Loucy (cell line): ENCODE measurements around the gene DBN1.

ENCODE experiments used
- H2AFZ ChIP-seq: fragments of 200-600 bp; sonication (generic); 2 replicates; pipeline ENCODE4 v1.6.0; 2016; ENCODE audit warnings: antibody characterized with exemption, mild to moderate bottlenecking, low read length, moderate library complexity
- H3F3A ChIP-seq: fragments of 200-600 bp; 2 replicates; pipeline ENCODE4 v1.6.0; 2016; ENCODE audit warnings: antibody characterized with exemption, low read depth, mild to moderate bottlenecking
- H3K27me3 ChIP-seq: fragments of 200-600 bp; sonication (generic); 2 replicates; pipeline ENCODE4 v1.6.1; 2014; ENCODE audit warnings: low read length, mild to moderate bottlenecking; ENCODE audit not compliant: insufficient read depth, poor library complexity, severe bottlenecking
- H3K36me3 ChIP-seq: fragments of 200-600 bp; sonication (generic); 2 replicates; pipeline ENCODE4 v1.6.1; 2016; ENCODE audit warnings: low read length; ENCODE audit not compliant: insufficient read depth
- H3K4me1 ChIP-seq: fragments of 200-600 bp; sonication (generic); 2 replicates; pipeline ENCODE4 v1.5.1; 2014; ENCODE audit warnings: low read length, mild to moderate bottlenecking; ENCODE audit not compliant: insufficient read depth, poor library complexity, severe bottlenecking
- H3K4me2 ChIP-seq: fragments of 200-600 bp; sonication (generic); 2 replicates; pipeline ENCODE4 v1.6.0; 2014; ENCODE audit warnings: antibody characterized with exemption, low read length, low read depth, mild to moderate bottlenecking; ENCODE audit not compliant: poor library complexity, severe bottlenecking
- H3K4me3 ChIP-seq: fragments of 200-600 bp; sonication (generic); 2 replicates; pipeline ENCODE4 v1.5.1; 2014; ENCODE audit warnings: low read length, mild to moderate bottlenecking, mixed read lengths; ENCODE audit not compliant: poor library complexity, severe bottlenecking
- H3K79me2 ChIP-seq: fragments of 200-600 bp; sonication (generic); 2 replicates; pipeline ENCODE4 v1.6.1; 2014; ENCODE audit warnings: low read length; ENCODE audit not compliant: insufficient read depth
- H3K9ac ChIP-seq: fragments of 200-600 bp; sonication (generic); 2 replicates; pipeline ENCODE4 v1.6.0; 2014; ENCODE audit warnings: mild to moderate bottlenecking, low read depth, low read length, moderate library complexity; ENCODE audit not compliant: poor library complexity, severe bottlenecking
- H3K9me2 ChIP-seq: fragments of 200-600 bp; sonication (generic); replicated peaks from 2 replicates; pipeline ENCODE4 v1.6.1; 2016; ENCODE audit warnings: low read depth, low read length, mixed read lengths
- H3K9me3 ChIP-seq: fragments of 200-600 bp; sonication (generic); 2 replicates; pipeline ENCODE4 v1.6.1; 2014; ENCODE audit warnings: mild to moderate bottlenecking, antibody characterized with exemption, low read length, low read depth; ENCODE audit not compliant: insufficient read depth
- H4K20me1 ChIP-seq: fragments of 200-600 bp; sonication (generic); 2 replicates; pipeline ENCODE4 v1.6.0; 2014; ENCODE audit warnings: antibody characterized with exemption, low read length, mild to moderate bottlenecking; ENCODE audit not compliant: insufficient read depth, poor library complexity, severe bottlenecking
- EZH2phosphoT487 ChIP-seq: fragments of 200-600 bp; IDR thresholded peaks from 2 replicates; pipeline ENCODE4 v1.6.1; 2018; ENCODE audit warnings: antibody characterized with exemption, mild to moderate bottlenecking, moderate library complexity, borderline replicate concordance
- TF ChIP-seq, protein P1 (sequence below): fragments of 200-600 bp; sonication (generic); conservative IDR thresholded peaks from 2 replicates; pipeline ENCODE4 v1.5.1; 2014; ENCODE audit warnings: mild to moderate bottlenecking, antibody characterized with exemption, low read length

Gene DBN1

DNA sequence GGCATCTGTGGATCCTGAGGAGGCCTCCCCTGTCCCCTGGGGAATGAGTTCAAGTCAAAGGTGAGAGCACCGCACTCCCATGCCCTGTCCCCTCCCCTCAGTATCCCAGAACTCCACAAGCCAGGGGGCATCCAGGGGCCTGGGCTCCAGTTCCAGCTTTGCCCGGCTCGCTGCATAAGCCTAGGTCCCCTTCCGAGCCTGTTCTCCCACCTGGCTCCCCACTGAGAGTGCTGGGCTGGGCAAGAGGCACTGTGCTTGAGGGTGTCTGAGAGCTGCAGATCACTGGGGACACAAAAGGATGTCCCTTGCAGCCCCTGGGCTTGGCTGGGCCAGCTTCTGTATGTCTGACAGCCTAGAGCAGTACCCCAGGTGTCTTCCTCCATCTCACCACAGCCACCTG lies 31.6 kb upstream of the DBN1 start:
- Histone ChIP-seq H4K20me1 (no peaks in the 10 kb centered on the region), H3K9me3 (no peaks in the 10 kb centered on the region), H3F3A (no peaks in the 10 kb centered on the region), H2AFZ (no peak overlapping the region), H3K4me3 (no peak overlapping the region), H3K9ac (no peak overlapping the region), H3K27me3 (no peaks in the 10 kb centered on the region), H3K4me2 (no peak overlapping the region), H3K36me3 (no peaks in the 10 kb centered on the region), H3K9me2 (no peaks in the 10 kb centered on the region), H3K4me1 (peaks cover 8% of the 10 kb centered on the region), H3K79me2 (no peaks in the 10 kb centered on the region)
- TF ChIP-seq, protein P1, sequence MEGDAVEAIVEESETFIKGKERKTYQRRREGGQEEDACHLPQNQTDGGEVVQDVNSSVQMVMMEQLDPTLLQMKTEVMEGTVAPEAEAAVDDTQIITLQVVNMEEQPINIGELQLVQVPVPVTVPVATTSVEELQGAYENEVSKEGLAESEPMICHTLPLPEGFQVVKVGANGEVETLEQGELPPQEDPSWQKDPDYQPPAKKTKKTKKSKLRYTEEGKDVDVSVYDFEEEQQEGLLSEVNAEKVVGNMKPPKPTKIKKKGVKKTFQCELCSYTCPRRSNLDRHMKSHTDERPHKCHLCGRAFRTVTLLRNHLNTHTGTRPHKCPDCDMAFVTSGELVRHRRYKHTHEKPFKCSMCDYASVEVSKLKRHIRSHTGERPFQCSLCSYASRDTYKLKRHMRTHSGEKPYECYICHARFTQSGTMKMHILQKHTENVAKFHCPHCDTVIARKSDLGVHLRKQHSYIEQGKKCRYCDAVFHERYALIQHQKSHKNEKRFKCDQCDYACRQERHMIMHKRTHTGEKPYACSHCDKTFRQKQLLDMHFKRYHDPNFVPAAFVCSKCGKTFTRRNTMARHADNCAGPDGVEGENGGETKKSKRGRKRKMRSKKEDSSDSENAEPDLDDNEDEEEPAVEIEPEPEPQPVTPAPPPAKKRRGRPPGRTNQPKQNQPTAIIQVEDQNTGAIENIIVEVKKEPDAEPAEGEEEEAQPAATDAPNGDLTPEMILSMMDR: no peak
- no peak for TF ChIP-seq EZH2phosphoT487

GRCh38 chr5:177504086-177505056 lies 30.9 kb upstream of the DBN1 start:
- H2AFZ ChIP-seq: no peak overlapping the region
- no peaks in the 10 kb centered on the region for H3K27me3 ChIP-seq
- H3F3A ChIP-seq: no peaks in the 10 kb centered on the region
- no peak overlapping the region for H3K4me2 ChIP-seq
- no peaks in the 10 kb centered on the region for H3K9me2 ChIP-seq
- H4K20me1 ChIP-seq: no peaks in the 10 kb centered on the region
- no peaks in the 10 kb centered on the region for H3K79me2 ChIP-seq
- H3K4me1 ChIP-seq: peaks cover 5% of the 10 kb centered on the region
- H3K9ac ChIP-seq: no peak overlapping the region
- no peak for TF ChIP-seq EZH2phosphoT487
- TF ChIP-seq, protein P1: no peak
- no peaks in the 10 kb centered on the region for H3K9me3 ChIP-seq
- H3K4me3 ChIP-seq: no peak overlapping the region
- no peaks in the 10 kb centered on the region for H3K36me3 ChIP-seq

DNA sequence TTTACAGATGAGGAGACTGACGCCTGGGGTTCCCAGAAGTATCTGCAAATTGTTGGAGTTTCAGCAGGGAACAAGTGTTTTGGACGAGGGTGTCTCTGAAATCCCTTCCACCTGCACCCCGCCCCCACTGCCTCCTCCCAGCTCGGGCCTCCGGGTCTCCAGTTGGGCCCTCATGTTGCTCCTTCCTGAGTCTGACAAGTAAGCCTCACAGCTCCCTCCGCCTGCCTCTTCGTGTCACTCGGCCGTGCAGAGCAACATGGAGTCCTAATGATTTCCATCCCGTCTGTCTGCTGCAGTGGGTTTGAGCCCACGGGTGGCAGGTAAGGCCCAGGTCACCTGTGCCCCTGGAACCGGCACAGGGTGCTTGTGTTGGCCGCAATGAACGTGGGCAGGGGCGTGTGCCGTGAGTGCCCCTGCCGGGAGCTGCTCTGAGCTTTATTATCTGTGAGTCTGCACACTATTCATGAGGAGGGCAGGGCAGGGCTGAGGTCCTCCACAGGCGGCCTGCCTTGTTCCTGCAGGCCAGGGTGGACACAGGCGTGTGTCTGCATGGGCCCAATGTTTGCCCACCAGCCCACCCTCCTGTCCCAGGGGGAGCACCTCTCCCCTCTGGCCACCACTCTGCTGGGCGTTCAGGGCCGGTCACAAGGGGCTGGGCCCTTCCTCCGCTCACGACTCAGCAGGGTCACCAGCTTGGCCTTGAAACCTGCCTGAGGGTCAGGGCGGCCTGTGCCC lies 30.1 kb upstream of the DBN1 start:
- no peaks in the 10 kb centered on the region for H3K79me2 ChIP-seq
- TF ChIP-seq EZH2phosphoT487: no peak
- TF ChIP-seq, protein P1: no peak
- H3K4me1 ChIP-seq: peaks cover 3% of the 10 kb centered on the region
- H3K27me3 ChIP-seq: no peaks in the 10 kb centered on the region
- no peaks in the 10 kb centered on the region for H3K36me3 ChIP-seq
- no peaks in the 10 kb centered on the region for H3K9me3 ChIP-seq
- no peak overlapping the region for H2AFZ ChIP-seq
- no peaks in the 10 kb centered on the region for H3K9me2 ChIP-seq
- H3K9ac ChIP-seq: no peak overlapping the region
- no peak overlapping the region for H3K4me3 ChIP-seq
- H3K4me2 ChIP-seq: no peak overlapping the region
- no peaks in the 10 kb centered on the region for H4K20me1 ChIP-seq
- no peaks in the 10 kb centered on the region for H3F3A ChIP-seq
